Measurements from ENCODE around the gene NTN1.

NTN1 gene

GRCh38 chr17:9006175-9006767 lies 15.0 kb upstream of the NTN1 start:
- no peak for DNase-seq

GRCh38 chr17:9007052-9007714 lies 14.1 kb upstream of the NTN1 start:
- no peak for DNase-seq

GRCh38 chr17:9009096-9009495 lies 12.2 kb upstream of the NTN1 start:
- DNase-seq: no peak

DNA sequence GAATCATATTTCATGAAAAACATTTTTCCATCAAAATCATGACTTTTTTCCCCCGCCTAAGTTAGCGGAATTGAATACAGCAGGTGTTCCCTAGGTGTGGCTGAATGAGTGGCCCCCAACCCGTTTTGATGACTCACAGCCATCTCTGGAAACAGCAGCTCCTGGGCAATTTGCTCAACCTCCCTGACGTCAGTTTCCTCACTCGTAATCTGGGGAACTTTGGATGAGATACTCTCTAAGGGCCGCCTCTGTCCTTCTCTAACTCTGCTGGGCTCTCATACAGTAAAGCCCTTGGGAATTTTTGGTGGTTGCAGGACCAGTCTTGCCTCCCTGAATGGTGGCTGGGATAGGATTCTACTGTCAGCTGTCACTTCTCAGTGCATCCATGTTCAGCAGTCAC lies 11.6 kb upstream of the NTN1 start:
- DNase-seq: no peak

DNA sequence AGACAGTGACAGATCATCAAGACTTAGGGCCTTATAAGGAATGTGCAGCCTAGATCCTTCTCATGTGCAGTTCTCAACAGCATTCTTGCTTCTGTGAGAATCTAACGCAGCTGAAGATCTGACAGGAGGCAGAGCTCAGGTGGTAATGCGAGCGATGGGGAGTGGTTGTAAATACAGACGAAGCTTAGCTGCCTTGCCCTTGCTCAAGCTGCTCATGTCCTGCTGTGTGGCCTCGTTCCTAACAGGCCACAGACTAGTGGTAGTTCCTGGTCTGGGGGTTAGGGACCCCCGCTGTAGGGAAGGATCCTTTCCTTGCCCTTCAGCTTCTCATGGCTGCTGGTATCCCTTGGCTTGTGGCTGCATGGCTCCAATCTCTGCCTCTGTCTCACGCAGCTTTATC lies 10.3 kb upstream of the NTN1 start:
- DNase-seq: no peak

GRCh38 chr17:9016941-9017552 lies 4.3 kb upstream of the NTN1 start:
- no peak for DNase-seq

DNA sequence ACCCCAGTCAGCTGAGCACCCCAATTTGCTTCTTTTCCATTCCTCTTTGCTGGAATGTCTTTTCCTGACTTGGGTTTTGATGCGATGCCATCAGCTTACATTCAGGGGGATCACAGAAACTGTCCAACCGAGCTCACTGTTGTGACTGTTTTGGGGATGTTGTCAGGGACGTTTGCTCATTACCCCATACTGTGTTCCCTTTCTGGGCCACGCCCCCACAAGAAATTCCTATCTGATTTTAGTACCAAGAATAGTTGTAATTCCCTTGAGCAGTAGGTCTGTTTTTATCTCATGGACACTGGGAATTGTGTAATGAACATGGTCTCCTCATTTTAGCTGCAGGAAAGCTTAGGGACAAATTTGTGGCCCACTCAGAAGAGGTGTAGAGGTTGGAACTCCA lies 2.6 kb upstream of the NTN1 start:
- peak in 1 of 2 donors; percentile 24 for DNase-seq

- DNase-seq: no peak
Observed at GRCh38 chr17:9020096-9020823, 1.1 kb upstream of the NTN1 start.

DNA sequence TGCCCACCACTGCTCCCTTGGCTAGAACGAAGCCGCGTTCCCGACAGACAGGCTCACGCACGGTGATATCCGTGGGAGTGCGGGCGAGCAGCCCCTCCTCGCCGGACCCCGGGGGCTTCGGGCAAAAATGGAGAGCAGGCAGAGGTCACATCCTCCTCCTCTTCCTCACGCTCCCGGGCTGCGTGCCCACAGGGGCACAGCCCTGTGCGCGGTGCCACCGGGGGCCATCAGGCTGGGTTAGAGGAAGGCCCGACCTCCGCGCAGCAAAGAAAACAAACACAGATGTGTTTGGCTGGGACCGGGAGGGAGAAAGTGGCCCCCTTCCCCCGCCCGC lies 519 bp upstream of the NTN1 start:
- no peak for DNase-seq

DNA sequence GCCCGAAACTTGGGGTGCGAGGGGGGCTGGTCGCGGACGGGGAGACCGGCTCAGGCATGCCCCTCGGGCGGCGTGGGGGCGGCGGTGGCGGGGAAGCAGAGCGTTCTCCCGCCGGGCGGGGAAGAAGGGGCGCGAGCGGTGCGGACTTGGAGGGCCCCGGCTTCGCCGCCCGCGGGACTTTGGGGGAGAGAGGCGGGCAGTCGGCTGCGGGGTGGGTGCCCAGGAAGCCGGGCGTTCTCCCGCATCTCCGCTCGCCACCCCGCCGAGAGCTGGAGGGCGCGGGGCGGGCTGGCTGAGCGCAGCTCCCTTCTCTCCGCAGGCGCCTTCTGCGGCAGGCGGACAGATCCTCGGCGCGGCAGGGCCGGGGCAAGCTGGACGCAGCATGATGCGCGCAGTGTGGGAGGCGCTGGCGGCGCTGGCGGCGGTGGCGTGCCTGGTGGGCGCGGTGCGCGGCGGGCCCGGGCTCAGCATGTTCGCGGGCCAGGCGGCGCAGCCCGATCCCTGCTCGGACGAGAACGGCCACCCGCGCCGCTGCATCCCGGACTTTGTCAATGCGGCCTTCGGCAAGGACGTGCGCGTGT lies 772 bp downstream of the NTN1 start:
- no peak for DNase-seq

GRCh38 chr17:9022573-9023391 lies 1.5 kb downstream of the NTN1 start:
- DNase-seq: no peak

DNA sequence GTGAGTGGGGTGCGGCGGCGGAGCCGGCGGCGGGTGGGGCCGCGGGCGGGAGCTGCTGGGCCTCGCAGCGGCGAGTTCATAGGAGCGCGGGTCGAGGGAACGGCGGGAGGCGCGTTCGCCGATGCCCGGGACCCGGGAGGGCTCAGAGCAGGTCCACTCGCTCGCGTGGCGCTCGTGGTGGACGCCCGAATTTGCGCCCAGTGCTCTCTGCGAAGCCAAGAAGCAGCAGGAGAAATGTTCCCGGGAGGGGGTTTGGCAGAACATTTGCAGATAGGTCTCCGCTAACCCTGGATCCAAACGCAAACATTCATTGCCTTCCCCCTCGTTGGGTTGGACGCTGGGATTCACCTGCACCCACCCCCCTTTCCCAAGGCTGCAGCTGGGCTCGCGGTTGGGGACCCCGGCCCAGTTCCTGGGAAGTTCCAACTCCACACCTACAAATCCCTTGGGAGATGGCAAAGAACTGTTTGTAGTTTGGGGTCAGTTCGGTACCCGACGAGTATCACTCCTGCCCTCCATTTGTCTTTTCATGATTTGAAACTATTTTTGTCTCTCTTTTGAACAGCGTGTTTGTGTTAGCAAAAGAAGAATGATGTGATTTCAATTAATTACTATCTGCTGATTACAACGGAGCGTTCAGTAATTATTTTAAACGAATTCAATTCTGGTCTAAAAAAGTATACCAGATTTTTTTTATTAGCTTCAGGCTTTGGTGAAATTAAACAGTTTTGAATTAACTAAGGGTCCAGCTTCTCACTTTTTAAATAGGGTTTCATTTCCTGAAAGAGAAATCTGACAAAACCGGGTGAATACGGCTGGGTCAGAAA lies 2.3 kb downstream of the NTN1 start:
- no peak for DNase-seq

DNA sequence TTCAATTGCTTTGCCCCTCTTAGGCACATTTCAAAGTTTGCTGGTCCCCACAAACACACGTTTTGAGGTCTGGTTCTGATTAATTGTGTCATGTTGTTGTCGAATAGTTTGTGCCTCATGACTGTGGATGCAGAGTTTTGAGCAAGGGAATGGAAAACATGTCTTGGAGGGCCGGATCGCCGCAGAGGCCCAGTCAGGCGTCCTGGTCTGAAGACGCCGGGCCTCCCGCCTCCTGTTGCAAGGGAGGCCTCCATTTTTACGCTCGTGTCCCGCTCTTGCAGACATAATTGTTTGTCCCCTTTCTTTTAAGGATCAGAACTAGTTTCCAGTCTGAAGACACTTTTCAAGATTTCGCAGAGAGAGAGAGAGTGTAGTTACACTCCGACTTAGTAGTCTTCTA lies 3.2 kb downstream of the NTN1 start:
- DNase-seq: no peak

DNA sequence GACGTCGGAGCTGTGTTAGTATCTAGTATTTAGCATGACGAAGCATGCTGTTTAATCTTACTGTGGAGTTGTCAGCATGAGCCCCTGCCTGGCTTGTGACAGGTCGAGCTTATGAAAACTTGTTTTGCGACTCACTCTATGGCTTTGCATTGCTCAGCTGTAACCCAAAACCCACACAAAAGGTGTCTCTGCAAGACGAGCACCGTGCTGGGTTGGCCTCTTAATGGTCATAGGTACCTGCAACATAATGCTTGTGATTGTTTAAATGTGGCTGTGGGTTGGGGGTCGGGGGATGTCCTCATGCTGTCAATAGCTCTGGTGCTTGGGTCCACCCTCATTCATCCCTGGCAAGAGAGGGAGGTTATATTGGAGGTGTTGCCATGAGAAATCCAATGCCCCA lies 5.4 kb downstream of the NTN1 start:
- no peak for DNase-seq

- no peak for DNase-seq
Observed at GRCh38 chr17:9028202-9028987, 7.1 kb downstream of the NTN1 start.

DNA sequence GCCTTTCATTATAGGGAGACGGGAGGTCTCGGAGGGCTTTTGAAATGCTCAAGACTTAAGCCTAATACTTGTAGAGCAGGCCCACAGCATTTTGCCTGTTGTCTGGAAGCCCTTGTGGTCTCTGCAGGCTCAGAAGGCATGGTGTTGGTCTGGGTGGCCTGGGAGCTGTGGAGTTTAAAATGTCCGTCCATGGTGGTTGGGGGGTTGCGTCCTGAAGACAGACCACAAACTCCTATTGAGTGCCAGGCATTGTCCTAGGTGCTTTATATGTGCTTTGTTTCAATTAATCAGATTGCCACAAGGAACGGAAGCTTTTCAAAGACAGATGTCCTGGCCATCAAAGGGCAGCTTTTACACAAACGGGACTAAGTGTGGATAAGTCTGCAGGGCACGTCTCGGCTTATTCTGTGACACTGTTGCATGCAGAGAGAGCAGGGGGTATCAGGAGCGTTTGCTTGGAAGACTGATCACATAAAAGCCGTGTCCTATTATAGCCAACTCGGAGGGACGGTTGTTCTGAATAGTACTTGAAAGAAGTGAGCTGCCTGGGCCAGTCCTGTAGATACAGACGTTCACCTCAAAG lies 7.8 kb downstream of the NTN1 start:
- DNase-seq: no peak

GRCh38 chr17:9032151-9032550 lies 10.8 kb downstream of the NTN1 start:
- no peak for DNase-seq

DNA sequence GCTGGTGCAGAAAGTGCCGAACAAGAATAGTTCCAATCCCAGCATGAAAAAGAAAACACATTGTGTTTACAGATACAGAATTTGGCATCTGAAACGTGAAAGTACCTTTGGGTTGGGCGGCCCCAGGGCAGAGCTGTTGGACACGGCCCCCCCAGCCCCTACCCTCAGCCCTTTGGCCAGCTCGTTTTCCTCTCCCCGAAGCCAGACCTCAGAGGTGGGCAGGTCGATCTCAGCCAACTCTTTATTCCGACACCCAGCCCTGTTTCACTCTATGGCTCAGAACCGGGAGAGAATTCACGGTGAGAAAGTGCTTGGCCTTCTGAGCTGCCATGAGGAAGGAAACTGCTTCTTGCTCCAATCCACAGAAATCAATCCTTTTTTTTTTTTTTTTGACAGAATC lies 11.3 kb downstream of the NTN1 start:
- no peak for DNase-seq

DNA sequence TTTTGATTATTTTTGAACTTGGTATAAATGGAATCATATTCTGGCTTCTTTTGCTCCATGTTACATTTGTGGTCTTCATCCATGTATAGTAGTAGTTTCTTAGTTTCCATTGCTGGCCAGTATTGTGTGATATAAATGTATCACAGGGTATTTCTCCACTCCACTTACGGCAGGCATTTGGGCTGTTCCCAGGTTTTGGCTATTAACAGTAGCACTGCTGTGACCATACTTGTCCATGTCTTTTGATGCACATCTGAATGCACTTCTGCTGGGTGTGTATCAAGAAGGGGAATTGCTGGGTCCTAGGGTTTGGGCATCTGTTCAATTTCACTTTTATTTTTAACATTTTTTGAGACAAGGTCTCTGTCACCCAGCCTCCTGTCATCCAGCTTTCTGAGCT lies 13.9 kb downstream of the NTN1 start:
- DNase-seq: no peak

DNA sequence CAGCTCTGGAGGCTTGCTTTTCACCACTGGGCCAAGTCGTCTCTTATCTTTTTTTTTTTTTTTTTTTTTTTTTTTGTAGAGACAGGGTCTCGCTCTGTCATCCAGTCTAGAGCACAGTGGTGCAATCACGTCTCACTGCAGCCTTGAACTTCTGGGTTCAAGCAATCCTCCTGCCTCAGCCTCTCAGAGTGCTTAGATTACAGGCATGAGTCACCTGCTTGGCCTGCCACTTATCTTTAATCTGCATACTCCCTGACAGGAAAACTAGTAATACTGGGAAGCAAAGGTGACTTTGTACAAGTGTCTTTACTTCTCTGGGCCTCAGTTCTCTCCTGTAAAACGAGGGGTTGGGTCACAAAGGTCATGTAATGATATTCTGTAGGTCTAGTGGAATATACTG lies 15.0 kb downstream of the NTN1 start:
- DNase-seq: no peak

- DNase-seq: peak; percentile 3 to 24
Observed at GRCh38 chr17:9037736-9038135, 16.4 kb downstream of the NTN1 start.
